GM19043 (cell line): ENCODE measurements around the gene PSORS1C2.
"Not testable (repeated sequence)": the region's sequence is repeated elsewhere in the genome, so short reads cannot be mapped to it uniquely, and the experiment has no call there.

Source experiments
- ATAC-seq: cut with Tn5 transposase; IDR thresholded peaks from one replicate; pipeline ENCODE4 v1.9.1; 2021; ENCODE audit warnings: low read depth; ENCODE audit not compliant: unreplicated experiment

Gene PSORS1C2

GRCh38 chr6:31138982-31139381 is at the start of gene PSORS1C2:
TSS of gene PSORS1C2 (minus strand) at chr6:31139066. CDS start at chr6:31139026, 40 bp downstream.
- no peak for ATAC-seq

- no peak for ATAC-seq
These were observed 48.9 kb upstream of the PSORS1C2 start for GRCh38 chr6:31187780-31188194.

- ATAC-seq = no peak
These were observed 47.3 kb upstream of the PSORS1C2 start for GRCh38 chr6:31186052-31186734.

- ATAC-seq = not testable (repeated sequence)
These were observed 46.8 kb upstream of the PSORS1C2 start for GRCh38 chr6:31185695-31186051.

GRCh38 chr6:31183859-31184258 is 45.0 kb upstream of the PSORS1C2 start:
- ATAC-seq = not testable (repeated sequence)

GRCh38 chr6:31183287-31183686 is 44.4 kb upstream of the PSORS1C2 start:
- ATAC-seq = not testable (repeated sequence)

- ATAC-seq = peak; percentile 81
These were observed 41.6 kb upstream of the PSORS1C2 start for GRCh38 chr6:31180500-31180899.

- no peak for ATAC-seq
These were observed 41.0 kb upstream of the PSORS1C2 start for GRCh38 chr6:31179896-31180295.

GRCh38 chr6:31179042-31179386 is 40.1 kb upstream of the PSORS1C2 start:
- no peak for ATAC-seq

GRCh38 chr6:31178143-31179041 is 39.5 kb upstream of the PSORS1C2 start:
- ATAC-seq = no peak

GRCh38 chr6:31175971-31176370 is 37.1 kb upstream of the PSORS1C2 start:
- ATAC-seq = no peak

- ATAC-seq = no peak
These were observed 35.5 kb upstream of the PSORS1C2 start for GRCh38 chr6:31174378-31174777.

GRCh38 chr6:31173406-31173805 is 34.5 kb upstream of the PSORS1C2 start:
- no peak for ATAC-seq

GRCh38 chr6:31172973-31173384 is 34.1 kb upstream of the PSORS1C2 start:
- ATAC-seq = no peak

- no peak for ATAC-seq
These were observed 33.4 kb upstream of the PSORS1C2 start for GRCh38 chr6:31171931-31172905.

GRCh38 chr6:31170987-31171671 is 32.3 kb upstream of the PSORS1C2 start:
- no peak for ATAC-seq

GRCh38 chr6:31170600-31170881 is 31.7 kb upstream of the PSORS1C2 start, which contains the start of gene POU5F1:
TSS of gene POU5F1 (minus strand) at chr6:31170682. CDS start at chr6:31170620, 62 bp downstream.
- no peak for ATAC-seq

GRCh38 chr6:31169858-31170599 is 31.2 kb upstream of the PSORS1C2 start:
- not testable (repeated sequence) for ATAC-seq

GRCh38 chr6:31169123-31169857 is 30.4 kb upstream of the PSORS1C2 start:
- no peak for ATAC-seq
